HepG2 (cell line): ENCODE measurements around the gene ZNF20.

ENCODE experiments used
- CTCF ChIP-seq: sonication (generic); formaldehyde crosslinking; IDR thresholded peaks from 2 replicates; pipeline ENCODE4 v1.5.0; 2020; ENCODE audit warnings: mild to moderate bottlenecking, missing genetic modification reagents, moderate library complexity
- GATAD2A ChIP-seq: IDR thresholded peaks from 2 replicates; pipeline ENCODE4 v1.6.1; 2016
- JUNB ChIP-seq: sonication (generic); formaldehyde crosslinking; IDR thresholded peaks from 2 replicates; pipeline ENCODE4 v1.8.0; 2022; ENCODE audit warnings: missing genetic modification reagents, mild to moderate bottlenecking, borderline replicate concordance
- MLX ChIP-seq: IDR thresholded peaks from 2 replicates; pipeline ENCODE4 v1.6.1; 2016
- POLR2A ChIP-seq, 2 experiments: IDR thresholded peaks; 2 replicates each; pipeline ENCODE4 v1.6.1; 2011; ENCODE audit warnings: low read depth in 2 of 2, low read length in 2 of 2, mild to moderate bottlenecking in 1 of 2, moderate library complexity in 1 of 2; ENCODE audit not compliant: insufficient read depth in 1 of 2
- PRDM4 ChIP-seq: sonication (generic); formaldehyde crosslinking; IDR thresholded peaks from 2 replicates; pipeline ENCODE4 v1.9.0; 2021; ENCODE audit warnings: missing genetic modification reagents, borderline replicate concordance
- RFX5 ChIP-seq: IDR thresholded peaks from 2 replicates; pipeline ENCODE4 v1.6.1; 2011; ENCODE audit warnings: low read depth, low read length, improper control_type of control experiment
- ZBTB8A ChIP-seq: sonication (generic); formaldehyde crosslinking; IDR thresholded peaks from 2 replicates; pipeline ENCODE4 v1.4.0; 2020; ENCODE audit warnings: mild to moderate bottlenecking, low read depth, missing genetic modification reagents, borderline replicate concordance
- ZNF550 ChIP-seq: sonication (generic); formaldehyde crosslinking; IDR thresholded peaks from 2 replicates; pipeline ENCODE4 v1.4.0; 2020; ENCODE audit warnings: mild to moderate bottlenecking, missing genetic modification reagents, borderline replicate concordance
- TF ChIP-seq, protein P1 (sequence below): sonication (generic); formaldehyde crosslinking; IDR thresholded peaks from 2 replicates; pipeline ENCODE4 v1.4.0; 2020; ENCODE audit warnings: missing genetic modification reagents
- TF ChIP-seq, protein P2 (sequence below): sonication (generic); formaldehyde crosslinking; IDR thresholded peaks from 2 replicates; pipeline ENCODE4 v1.4.0; 2020; ENCODE audit warnings: missing genetic modification reagents

DNA sequence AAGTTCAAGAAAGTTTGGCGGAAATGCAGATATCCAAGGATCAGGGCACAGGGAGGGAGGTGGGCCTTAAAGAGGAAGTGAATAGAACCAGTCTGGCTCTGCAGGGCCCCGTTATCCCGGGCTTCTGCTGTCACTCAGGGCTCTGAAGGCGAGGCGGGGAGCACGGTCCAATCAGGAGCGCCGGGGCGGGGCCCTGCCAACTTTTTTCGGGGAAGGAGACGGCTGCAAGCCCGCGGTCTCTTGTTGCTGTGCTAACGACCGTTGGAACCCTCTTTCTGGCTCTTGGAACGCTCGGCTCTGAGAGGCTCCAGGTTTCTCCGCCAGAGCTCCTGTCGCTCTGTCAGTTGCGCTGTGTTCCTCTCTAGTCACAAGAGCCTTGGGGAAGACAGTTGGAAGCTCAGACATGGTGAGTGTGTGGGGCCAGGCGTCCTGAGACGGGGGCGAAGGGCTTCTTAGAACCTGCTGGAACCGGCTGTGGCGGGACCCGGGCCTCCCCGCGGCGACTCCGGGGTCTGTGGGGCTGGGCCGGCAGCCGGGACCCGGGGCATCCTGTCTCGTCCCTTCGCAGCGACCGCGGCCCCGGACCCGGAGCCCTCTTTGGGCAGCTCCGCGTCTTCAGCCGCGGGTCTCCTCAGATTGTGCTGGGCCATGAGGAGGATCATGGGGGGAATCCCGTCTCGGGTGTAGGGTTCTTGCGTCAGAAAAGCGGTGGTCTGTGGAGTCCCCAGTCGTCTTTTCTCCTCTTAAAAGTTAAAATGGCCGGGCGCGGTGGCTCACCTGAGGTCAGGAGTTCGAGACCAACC is 47.9 kb downstream of the ZNF20 start:
- TF ChIP-seq ZNF550 = no peak
- no peak for TF ChIP-seq PRDM4 (CRISPR knock-in tag)
- TF ChIP-seq JUNB = no peak
- TF ChIP-seq RFX5 = no peak
- TF ChIP-seq, protein P1, sequence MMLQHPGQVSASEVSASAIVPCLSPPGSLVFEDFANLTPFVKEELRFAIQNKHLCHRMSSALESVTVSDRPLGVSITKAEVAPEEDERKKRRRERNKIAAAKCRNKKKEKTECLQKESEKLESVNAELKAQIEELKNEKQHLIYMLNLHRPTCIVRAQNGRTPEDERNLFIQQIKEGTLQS (CRISPR knock-in tag) = no peak
- no peak for TF ChIP-seq CTCF (CRISPR knock-in tag)
- TF ChIP-seq, protein P2, sequence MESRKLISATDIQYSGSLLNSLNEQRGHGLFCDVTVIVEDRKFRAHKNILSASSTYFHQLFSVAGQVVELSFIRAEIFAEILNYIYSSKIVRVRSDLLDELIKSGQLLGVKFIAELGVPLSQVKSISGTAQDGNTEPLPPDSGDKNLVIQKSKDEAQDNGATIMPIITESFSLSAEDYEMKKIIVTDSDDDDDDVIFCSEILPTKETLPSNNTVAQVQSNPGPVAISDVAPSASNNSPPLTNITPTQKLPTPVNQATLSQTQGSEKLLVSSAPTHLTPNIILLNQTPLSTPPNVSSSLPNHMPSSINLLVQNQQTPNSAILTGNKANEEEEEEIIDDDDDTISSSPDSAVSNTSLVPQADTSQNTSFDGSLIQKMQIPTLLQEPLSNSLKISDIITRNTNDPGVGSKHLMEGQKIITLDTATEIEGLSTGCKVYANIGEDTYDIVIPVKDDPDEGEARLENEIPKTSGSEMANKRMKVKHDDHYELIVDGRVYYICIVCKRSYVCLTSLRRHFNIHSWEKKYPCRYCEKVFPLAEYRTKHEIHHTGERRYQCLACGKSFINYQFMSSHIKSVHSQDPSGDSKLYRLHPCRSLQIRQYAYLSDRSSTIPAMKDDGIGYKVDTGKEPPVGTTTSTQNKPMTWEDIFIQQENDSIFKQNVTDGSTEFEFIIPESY (CRISPR knock-in tag) = no peak
- TF ChIP-seq MLX = no peak
- TF ChIP-seq POLR2A (IDR thresholded peaks at IDR 0.05; ENCODE audit: insufficient read depth in 1 of 2, low read depth in 2 of 2, low read length in 2 of 2) = peak; percentile 67 to 68
- TF ChIP-seq ZBTB8A (CRISPR knock-in tag) = no peak
- TF ChIP-seq GATAD2A (CRISPR knock-in tag) = no peak
